GM06990 (cell line): ENCODE measurements around the gene MRPS10.

Experiments
- DNase-seq: peaks from one replicate; pipeline ENCODE4 v3.0.0-alpha.2; 2011; ENCODE audit not compliant: insufficient read length; ENCODE audit errors: extremely low read depth
- H3K27me3 ChIP-seq: replicated peaks from 2 replicates; pipeline ENCODE4 v1.6.0; 2011; ENCODE audit warnings: low read length; ENCODE audit not compliant: control insufficient read depth, insufficient read depth
- H3K36me3 ChIP-seq: 2 replicates; pipeline ENCODE4 v1.5.1; 2011; ENCODE audit warnings: low read length; ENCODE audit not compliant: control insufficient read depth, insufficient read depth
- H3K4me3 ChIP-seq: replicated peaks from 2 replicates; pipeline ENCODE4 v1.5.1; 2011; ENCODE audit warnings: low read depth, mild to moderate bottlenecking, control low read depth, low read length
- TF ChIP-seq, protein P1 (sequence below): IDR thresholded peaks from 2 replicates; pipeline ENCODE4 v1.5.1; 2011; ENCODE audit warnings: low read length, control low read depth, mild to moderate bottlenecking, inconsistent platforms; ENCODE audit not compliant: insufficient read depth, poor library complexity, severe bottlenecking

MRPS10 gene

DNA sequence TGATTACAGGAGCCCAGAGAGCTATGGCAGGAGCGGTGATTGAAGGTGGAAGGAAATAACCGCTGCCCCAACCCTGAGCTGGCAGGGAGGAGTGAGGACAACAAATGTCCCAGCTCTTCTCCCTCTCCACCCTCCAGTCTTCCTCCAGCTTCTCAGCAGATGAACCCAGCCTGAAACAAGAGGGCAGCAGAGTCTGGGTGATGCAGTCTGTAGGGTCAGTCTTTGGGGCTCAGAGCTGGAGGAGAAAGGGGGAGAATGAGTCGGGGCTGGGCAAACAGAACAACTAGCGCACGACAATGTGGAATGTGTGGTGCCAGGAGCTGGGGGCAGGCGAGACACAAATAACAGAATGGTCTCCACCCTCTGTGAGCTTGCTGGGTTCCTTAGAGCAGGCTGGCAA, 49.0 kb downstream of the MRPS10 start:
- TF ChIP-seq, protein P1, sequence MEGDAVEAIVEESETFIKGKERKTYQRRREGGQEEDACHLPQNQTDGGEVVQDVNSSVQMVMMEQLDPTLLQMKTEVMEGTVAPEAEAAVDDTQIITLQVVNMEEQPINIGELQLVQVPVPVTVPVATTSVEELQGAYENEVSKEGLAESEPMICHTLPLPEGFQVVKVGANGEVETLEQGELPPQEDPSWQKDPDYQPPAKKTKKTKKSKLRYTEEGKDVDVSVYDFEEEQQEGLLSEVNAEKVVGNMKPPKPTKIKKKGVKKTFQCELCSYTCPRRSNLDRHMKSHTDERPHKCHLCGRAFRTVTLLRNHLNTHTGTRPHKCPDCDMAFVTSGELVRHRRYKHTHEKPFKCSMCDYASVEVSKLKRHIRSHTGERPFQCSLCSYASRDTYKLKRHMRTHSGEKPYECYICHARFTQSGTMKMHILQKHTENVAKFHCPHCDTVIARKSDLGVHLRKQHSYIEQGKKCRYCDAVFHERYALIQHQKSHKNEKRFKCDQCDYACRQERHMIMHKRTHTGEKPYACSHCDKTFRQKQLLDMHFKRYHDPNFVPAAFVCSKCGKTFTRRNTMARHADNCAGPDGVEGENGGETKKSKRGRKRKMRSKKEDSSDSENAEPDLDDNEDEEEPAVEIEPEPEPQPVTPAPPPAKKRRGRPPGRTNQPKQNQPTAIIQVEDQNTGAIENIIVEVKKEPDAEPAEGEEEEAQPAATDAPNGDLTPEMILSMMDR, result no peak
- no peaks in the 10 kb centered on the region; the same call in 1 of the 2 replicates for H3K27me3 ChIP-seq
- no peaks in the 10 kb centered on the region for H3K36me3 ChIP-seq
- H3K4me3 ChIP-seq, result no peak overlapping the region
- no peak for DNase-seq

DNA sequence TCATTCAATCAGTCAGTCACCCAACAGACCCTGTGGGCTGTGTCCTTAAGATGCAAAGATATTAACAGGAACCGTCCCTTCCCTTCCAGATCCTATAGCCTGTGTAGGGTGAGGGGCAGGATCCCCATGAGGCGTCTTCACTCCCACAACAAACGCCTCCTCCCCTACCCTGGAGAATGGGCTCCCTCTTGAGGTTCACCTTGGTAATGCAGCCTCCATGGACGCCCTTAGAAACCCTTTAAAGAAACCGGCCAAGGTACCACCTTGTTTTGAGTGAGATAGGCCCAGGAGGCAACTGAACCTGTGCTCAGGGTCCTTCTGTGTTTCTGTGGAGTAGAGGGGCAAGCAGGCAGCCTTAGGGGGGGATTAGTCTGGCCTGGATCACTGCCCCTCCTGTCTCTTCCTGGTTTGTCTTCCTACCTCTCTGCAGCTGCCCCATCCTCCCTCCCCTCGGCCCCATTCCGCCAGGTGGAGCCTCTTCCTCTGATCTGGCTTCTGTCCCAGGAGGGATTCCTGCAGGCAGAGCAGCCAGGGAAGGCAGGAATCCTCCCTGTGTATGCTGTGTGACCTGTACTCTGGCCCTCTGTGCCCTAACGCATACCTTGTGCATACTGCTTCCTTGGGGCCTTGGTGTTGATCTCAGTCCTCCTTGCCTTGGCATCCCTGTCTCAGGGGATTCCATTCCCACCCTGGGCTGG, 51.1 kb downstream of the MRPS10 start:
- no peak overlapping the region for H3K4me3 ChIP-seq
- TF ChIP-seq, protein P1, result peak; percentile 87
- no peak for DNase-seq
- no peaks in the 10 kb centered on the region for H3K36me3 ChIP-seq
- H3K27me3 ChIP-seq, result no peaks in the 10 kb centered on the region; the same call in 1 of the 2 replicates

DNA sequence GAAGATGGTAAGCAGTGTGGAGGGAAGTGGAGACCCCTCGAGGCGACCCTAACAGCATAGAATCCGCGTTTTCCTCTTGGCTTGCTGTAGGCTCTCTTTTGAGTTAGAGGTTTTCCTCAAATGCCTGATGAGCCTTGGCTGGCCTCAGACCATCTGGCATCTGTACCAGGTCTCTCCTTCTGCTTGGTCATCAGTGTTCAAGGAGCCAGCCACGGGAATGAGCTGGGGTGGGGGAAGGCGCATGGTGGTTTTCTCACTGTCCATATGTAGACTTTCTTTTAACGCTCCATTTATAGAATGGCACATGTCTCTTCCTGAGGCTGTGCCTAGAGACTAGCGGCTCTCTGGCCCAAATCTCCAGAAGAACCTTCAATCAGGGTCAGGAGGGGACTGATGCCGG, 52.6 kb downstream of the MRPS10 start:
- Histone ChIP-seq H3K4me3 (no peak overlapping the region), H3K36me3 (no peaks in the 10 kb centered on the region), H3K27me3 (no peaks in the 10 kb centered on the region; the same call in 1 of the 2 replicates)
- TF ChIP-seq, protein P1, result no peak
- no peak for DNase-seq

DNA sequence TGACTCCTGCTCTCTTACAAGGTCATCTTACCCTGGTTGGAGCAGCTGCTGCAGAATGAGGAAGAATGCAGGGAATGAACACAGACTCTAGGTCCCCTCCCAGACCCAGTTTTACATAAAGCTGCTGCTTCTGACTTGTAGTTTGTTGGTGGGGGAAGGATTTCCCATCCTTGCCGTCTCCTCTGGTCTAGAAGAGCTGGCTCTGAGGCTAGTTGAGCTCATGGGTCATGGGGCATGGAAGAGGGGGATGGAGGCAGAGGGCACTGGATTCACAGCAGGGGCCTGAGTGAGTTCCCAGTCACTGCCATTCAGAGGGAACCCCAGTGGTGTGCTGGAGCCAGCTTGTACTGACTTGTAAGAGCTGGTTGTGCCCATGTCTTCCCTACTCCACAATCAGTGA, 53.7 kb downstream of the MRPS10 start:
- TF ChIP-seq, protein P1, result no peak
- Histone ChIP-seq H3K36me3 (no peaks in the 10 kb centered on the region), H3K27me3 (no peaks in the 10 kb centered on the region; the same call in none of the 2 replicates), H3K4me3 (no peak overlapping the region)
- no peak for DNase-seq

DNA sequence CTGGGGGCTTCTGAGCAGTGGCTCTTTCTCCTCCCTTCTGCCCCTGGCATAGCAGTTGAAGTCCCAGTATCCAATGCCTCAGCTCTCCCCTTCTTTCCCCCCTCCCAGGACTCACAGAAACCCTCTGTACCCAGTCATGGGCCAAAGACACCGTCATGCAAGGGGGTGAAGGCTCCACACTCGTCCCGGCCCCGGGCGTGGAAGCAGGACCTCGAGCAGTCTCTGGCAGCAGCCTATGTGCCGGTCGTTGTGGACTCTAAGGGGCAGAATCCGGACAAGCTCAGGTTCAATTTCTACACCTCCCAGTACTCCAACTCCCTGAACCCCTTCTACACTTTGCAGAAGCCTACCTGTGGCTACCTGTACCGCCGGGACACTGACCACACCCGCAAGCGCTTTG, 54.8 kb downstream of the MRPS10 start:
- no peaks in the 10 kb centered on the region for H3K36me3 ChIP-seq
- DNase-seq, result no peak
- H3K4me3 ChIP-seq, result no peak overlapping the region
- TF ChIP-seq, protein P1, result no peak
- no peaks in the 10 kb centered on the region; the same call in none of the 2 replicates for H3K27me3 ChIP-seq
